ENCODE measurements around the gene OR4E1. TPM values are rescaled to one million over a fixed set of nuclear protein-coding genes. Genes with fewer than 3 reads are reported as not detected.
"Not testable (repeated sequence)": the region's sequence is repeated elsewhere in the genome, so short reads cannot be mapped to it uniquely, and the experiment has no call there.

Gene OR4E1
- total RNA-seq, 1 donor from 2014 or later, result not detected

GRCh38 chr14:21647380-21647779 is 26.2 kb downstream of the OR4E1 start:
- Histone ChIP-seq H3K4me3 (ENCODE audit: low read depth, low read length) (no peak overlapping the region), H3K27me3 (ENCODE audit: control insufficient read depth, insufficient read depth, low read length) (no peaks in the 10 kb centered on the region), H3K36me3 (ENCODE audit: control insufficient read depth, insufficient read depth, low read length) (no peaks in the 10 kb centered on the region)
- DNase-seq (ENCODE audit: low read depth) (no peak), FAIRE-seq (no peak)
- no peak for TF ChIP-seq CTCF (IDR thresholded peaks at IDR 0.05; ENCODE audit: insufficient read depth, low read length, severe bottlenecking)

GRCh38 chr14:21643407-21643806 is 30.2 kb downstream of the OR4E1 start:
- no peaks in the 10 kb centered on the region for H3K36me3 ChIP-seq (ENCODE audit: control insufficient read depth, insufficient read depth, low read length)
- no peaks in the 10 kb centered on the region for H3K27me3 ChIP-seq (ENCODE audit: control insufficient read depth, insufficient read depth, low read length)
- no peak for TF ChIP-seq CTCF (IDR thresholded peaks at IDR 0.05; ENCODE audit: insufficient read depth, low read length, severe bottlenecking)
- FAIRE-seq, result peak; percentile 47
- no peak for DNase-seq (ENCODE audit: low read depth)
- no peak overlapping the region for H3K4me3 ChIP-seq (ENCODE audit: low read depth, low read length)

- no peak for FAIRE-seq
- no peaks in the 10 kb centered on the region for H3K27me3 ChIP-seq (ENCODE audit: control insufficient read depth, insufficient read depth, low read length)
- no peak for TF ChIP-seq CTCF (IDR thresholded peaks at IDR 0.05; ENCODE audit: insufficient read depth, low read length, severe bottlenecking)
- no peak overlapping the region for H3K4me3 ChIP-seq (ENCODE audit: low read depth, low read length)
- H3K36me3 ChIP-seq (ENCODE audit: control insufficient read depth, insufficient read depth, low read length), result no peaks in the 10 kb centered on the region
- DNase-seq (ENCODE audit: low read depth), result no peak
Measured at GRCh38 chr14:21642683-21643082, 30.9 kb downstream of the OR4E1 start.

- Histone ChIP-seq H3K27me3 (ENCODE audit: control insufficient read depth, insufficient read depth, low read length) (no peaks in the 10 kb centered on the region), H3K4me3 (ENCODE audit: low read depth, low read length) (no peak within 1 kb of the TSS), H3K36me3 (ENCODE audit: control insufficient read depth, insufficient read depth, low read length) (no peaks in the 10 kb centered on the region)
- no peak for TF ChIP-seq CTCF (IDR thresholded peaks at IDR 0.05; ENCODE audit: insufficient read depth, low read length, severe bottlenecking)
- FAIRE-seq (peak; percentile 68), DNase-seq (ENCODE audit: low read depth) (no peak)
Measured at GRCh38 chr14:21634840-21635239, 38.8 kb downstream of the OR4E1 start, which contains the start of gene OR10G2. Gene OR10G2, minus strand, starts transcription at chr14:21634940. Its CDS starts 98 bp downstream, at chr14:21634842.

- no peak for TF ChIP-seq CTCF (IDR thresholded peaks at IDR 0.05; ENCODE audit: insufficient read depth, low read length, severe bottlenecking)
- FAIRE-seq, result peak; percentile 40
- peak; percentile 86 for DNase-seq (ENCODE audit: low read depth)
Measured at GRCh38 chr14:21631084-21631483, 42.5 kb downstream of the OR4E1 start.

GRCh38 chr14:21630503-21630902 is 43.1 kb downstream of the OR4E1 start:
- DNase-seq (ENCODE audit: low read depth); H3K36me3 ChIP-seq (ENCODE audit: control insufficient read depth, insufficient read depth, low read length); FAIRE-seq; H3K4me3 ChIP-seq (ENCODE audit: low read depth, low read length); H3K27me3 ChIP-seq (ENCODE audit: control insufficient read depth, insufficient read depth, low read length): not testable (repeated sequence)

More at GRCh38 chr14:21631084-21631483, 42.5 kb downstream of the OR4E1 start:
- H3K27me3 ChIP-seq (ENCODE audit: control insufficient read depth, insufficient read depth, low read length), result no peaks in the 10 kb centered on the region
- H3K4me3 ChIP-seq (ENCODE audit: low read depth, low read length), result no peak overlapping the region
- H3K36me3 ChIP-seq (ENCODE audit: control insufficient read depth, insufficient read depth, low read length), result no peaks in the 10 kb centered on the region

Data from bronchial epithelial cell (primary cell).